Keratinocyte (primary cell): ENCODE results near the gene SSTR3.

Experiments used
- CTCF ChIP-seq, 3 experiments: IDR thresholded peaks in 1 of 3; conservative IDR thresholded peaks in 1 of 3; optimal IDR thresholded peaks in 1 of 3; 2 replicates in 2 of 3; 3 replicates in 1 of 3; pipeline versions ENCODE3 to v1.5.1; 2011; ENCODE audit warnings: low read length in 3 of 3, mild to moderate bottlenecking in 3 of 3, moderate library complexity in 2 of 3, control low read depth in 1 of 3, inconsistent platforms in 1 of 3; ENCODE audit not compliant: insufficient read depth in 2 of 3; ENCODE audit errors: extremely low read depth in 1 of 3
- EZH2 ChIP-seq: IDR thresholded peaks from one replicate; pipeline ENCODE4 v1.6.1; 2012; ENCODE audit warnings: inconsistent platforms, mild to moderate bottlenecking, low read length, moderate library complexity

DNA sequence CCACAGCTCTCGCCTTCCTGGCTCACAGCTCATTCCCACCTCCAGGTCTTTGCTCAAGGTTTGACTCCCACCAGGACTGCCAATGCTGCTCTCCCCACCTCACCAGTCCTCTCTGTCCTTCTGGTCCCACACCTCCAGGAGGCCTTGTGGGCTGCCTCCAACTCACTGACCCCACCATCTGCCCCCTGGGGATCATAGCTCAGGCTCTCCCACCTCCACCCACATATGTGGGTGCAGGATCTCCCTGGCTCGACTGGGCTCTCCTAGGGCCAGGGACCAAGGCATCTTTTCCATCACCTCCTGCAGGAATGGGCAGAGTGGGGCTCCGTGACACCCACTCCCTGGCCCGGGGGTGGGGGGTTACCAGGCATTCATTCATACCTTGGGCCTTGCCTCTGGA is 13.8 kb upstream of the SSTR3 start:
- TF ChIP-seq CTCF (optimal IDR thresholded peaks at IDR 0.05 in 1 of 3, IDR thresholded peaks at IDR 0.05 in 1 of 3, conservative IDR thresholded peaks at IDR 0.05 in 1 of 3; ENCODE audit: extremely low read depth in 1 of 3, insufficient read depth in 2 of 3, low read length in 3 of 3) (no peak), EZH2 (no peak)
